Measurements from ENCODE around the gene SYNDIG1L. TPM values are rescaled to one million over a fixed set of nuclear protein-coding genes. Genes with fewer than 3 reads are reported as not detected.
A peak's percentile ranks its signal among the peaks of the same experiment; 100 is the strongest.

SYNDIG1L gene
- polyA plus RNA-seq, 1 donor from 2014 or later, result 2.0 TPM

GRCh38 chr14:74421981-74422380, 4.0 kb downstream of the SYNDIG1L start:
- H2AFZ ChIP-seq (ENCODE audit: low read depth, low read length), result no peak overlapping the region
- H3K27ac ChIP-seq (ENCODE audit: low read length), result peak overlapping the region; percentile 57
- H3K36me3 ChIP-seq (ENCODE audit: insufficient read depth, low read length), result no peaks in the 10 kb centered on the region
- TF ChIP-seq MXI1 (conservative IDR thresholded peaks at IDR 0.05; ENCODE audit: poor library complexity, severe bottlenecking) (no peak), EP300 (conservative IDR thresholded peaks at IDR 0.05; ENCODE audit: poor library complexity, severe bottlenecking) (peak; percentile 47), POLR2AphosphoS5 (IDR thresholded peaks at IDR 0.05) (peak; percentile 84)
- H3K79me2 ChIP-seq (replicated peaks; ENCODE audit: insufficient read depth, low read length), result no peaks in the 10 kb centered on the region
- peak overlapping the region; percentile 32 for H3K4me3 ChIP-seq (ENCODE audit: low read length)
- H3K27me3 ChIP-seq (ENCODE audit: insufficient read depth, low read depth, low read length), result peaks cover 37% of the 10 kb centered on the region
- peak overlapping the region; percentile 39 for H3K4me2 ChIP-seq (ENCODE audit: low read length)
- no peaks in the 10 kb centered on the region for H3F3A ChIP-seq (ENCODE audit: insufficient read depth, low read length, poor library complexity, severe bottlenecking)
- no peaks in the 10 kb centered on the region for H3K9me3 ChIP-seq (ENCODE audit: low read length)
- no peaks in the 10 kb centered on the region for H3K9me2 ChIP-seq (ENCODE audit: insufficient read depth, low read length)
- no peaks in the 10 kb centered on the region for H4K20me1 ChIP-seq (ENCODE audit: insufficient read depth)
- H3K9ac ChIP-seq (ENCODE audit: low read length), result peak overlapping the region; percentile 27

GRCh38 chr14:74419086-74419485, 6.9 kb downstream of the SYNDIG1L start:
- Histone ChIP-seq H2AFZ (ENCODE audit: low read depth, low read length) (no peak overlapping the region), H3K4me2 (ENCODE audit: low read length) (no peak overlapping the region), H3K9ac (ENCODE audit: low read length) (no peak overlapping the region), H3K79me2 (replicated peaks; ENCODE audit: insufficient read depth, low read length) (no peaks in the 10 kb centered on the region), H3F3A (ENCODE audit: insufficient read depth, low read length, poor library complexity, severe bottlenecking) (no peaks in the 10 kb centered on the region), H3K36me3 (ENCODE audit: insufficient read depth, low read length) (no peaks in the 10 kb centered on the region), H4K20me1 (ENCODE audit: insufficient read depth) (no peaks in the 10 kb centered on the region), H3K9me3 (ENCODE audit: low read length) (no peaks in the 10 kb centered on the region), H3K27ac (ENCODE audit: low read length) (no peak overlapping the region), H3K27me3 (ENCODE audit: insufficient read depth, low read depth, low read length) (peaks cover 11% of the 10 kb centered on the region), H3K9me2 (ENCODE audit: insufficient read depth, low read length) (no peaks in the 10 kb centered on the region), H3K4me3 (ENCODE audit: low read length) (no peak overlapping the region)
- TF ChIP-seq MXI1 (conservative IDR thresholded peaks at IDR 0.05; ENCODE audit: poor library complexity, severe bottlenecking), result no peak
- TF ChIP-seq POLR2AphosphoS5 (IDR thresholded peaks at IDR 0.05), result no peak
- TF ChIP-seq EZH2 (IDR thresholded peaks at IDR 0.05; ENCODE audit: borderline replicate concordance, insufficient read depth, low read length, poor library complexity, severe bottlenecking), result no peak
- TF ChIP-seq TAF1 (IDR thresholded peaks at IDR 0.05; ENCODE audit: low read depth), result no peak
- no peak for TF ChIP-seq CTCF (IDR thresholded peaks at IDR 0.05; ENCODE audit: poor library complexity, severe bottlenecking)
- TF ChIP-seq RAD21 (conservative IDR thresholded peaks at IDR 0.05), result no peak
- TF ChIP-seq SMC3 (conservative IDR thresholded peaks at IDR 0.05; ENCODE audit: poor library complexity), result no peak
- TF ChIP-seq REST (IDR thresholded peaks at IDR 0.05; ENCODE audit: borderline replicate concordance), result no peak
- no peak for TF ChIP-seq EP300 (conservative IDR thresholded peaks at IDR 0.05; ENCODE audit: poor library complexity, severe bottlenecking)

All from neural cell (in vitro differentiated cells).